Endothelial cell of umbilical vein (primary cell): ENCODE measurements around the gene TECPR2.

Source experiments
- CTCF ChIP-seq, 2 donors: IDR thresholded peaks; 1 replicate in 1 of 2; 2 replicates in 1 of 2; pipeline ENCODE4 v1.5.1; 2011; ENCODE audit warnings: low read length in 2 of 2, mild to moderate bottlenecking in 2 of 2, moderate library complexity in 2 of 2, control low read depth in 1 of 2, inconsistent platforms in 1 of 2, low read depth in 1 of 2; ENCODE audit not compliant: insufficient read depth in 1 of 2; ENCODE audit errors: extremely low read depth in 1 of 2
- EZH2 ChIP-seq: IDR thresholded peaks from 2 replicates; pipeline ENCODE4 v1.6.1; 2012; ENCODE audit warnings: borderline replicate concordance, low read depth, mild to moderate bottlenecking, moderate library complexity, low read length, inconsistent platforms; ENCODE audit not compliant: severe bottlenecking
- JUN ChIP-seq: IDR thresholded peaks from 2 replicates; pipeline ENCODE4 v1.6.1; 2011; ENCODE audit warnings: borderline replicate concordance, low read depth; ENCODE audit not compliant: insufficient read length, insufficient read depth
- MAX ChIP-seq: IDR thresholded peaks from 2 replicates; pipeline ENCODE4 v1.6.1; 2011; ENCODE audit not compliant: insufficient read depth, insufficient read length
- MYC ChIP-seq: IDR thresholded peaks from one replicate; pipeline ENCODE4 v1.6.1; 2011; ENCODE audit warnings: mild to moderate bottlenecking, low read depth, low read length
- POLR2A ChIP-seq: IDR thresholded peaks from 2 replicates; pipeline ENCODE4 v1.6.1; 2012; ENCODE audit warnings: low read depth, mild to moderate bottlenecking, control low read depth, low read length
- POLR2AphosphoS5 ChIP-seq: IDR thresholded peaks from 2 replicates; pipeline ENCODE4 v1.6.1; 2012; ENCODE audit warnings: low read depth, mild to moderate bottlenecking, control low read depth, low read length, moderate library complexity; ENCODE audit not compliant: insufficient read depth

- no peak for TF ChIP-seq POLR2AphosphoS5
- no peak for TF ChIP-seq EZH2
- TF ChIP-seq POLR2A, result no peak
- no peak for TF ChIP-seq CTCF (IDR thresholded peaks at IDR 0.05; ENCODE audit: extremely low read depth in 1 of 2, insufficient read depth in 1 of 2, low read depth in 1 of 2, low read length in 2 of 2)
- TF ChIP-seq JUN, result no peak
- TF ChIP-seq MAX, result no peak
- TF ChIP-seq MYC, result no peak
These were observed 52.9 kb downstream of the TECPR2 start for GRCh38 chr14:102415671-102416070.
